Heart right ventricle (tissue), 16 donors: ENCODE data around the gene BARX1. TPM values are rescaled to one million over a fixed set of nuclear protein-coding genes. Genes with fewer than 3 reads are reported as not detected.
A peak's percentile ranks its signal among the peaks of the same experiment; 100 is the strongest.

Source experiments
- ATAC-seq, 8 donors: fragments of 200-7000 bp; cut with Tn5 transposase; one replicate each; pipeline ENCODE4 v1.9.1; 2020; ENCODE audit warnings: mild to moderate bottlenecking in 8 of 8, moderate library complexity in 8 of 8, moderate number of reproducible peaks in 1 of 8
- DNase-seq, 2 donors: peaks; one replicate each; pipeline ENCODE4 v3.0.0-alpha.2; 2020
- H3K27ac ChIP-seq, 10 donors: fragments of 200-600 bp; sonication (generic) in 2 of 10; one replicate each; pipeline versions ENCODE4 v1.5.0 to v1.8.0; 2020 to 2022; ENCODE audit warnings: mild to moderate bottlenecking in 3 of 10
- H3K27me3 ChIP-seq, 7 donors: fragments of 200-600 bp; one replicate each; pipeline ENCODE4 v1.8.0; 2021 to 2022; ENCODE audit warnings: mild to moderate bottlenecking in 2 of 7
- H3K36me3 ChIP-seq, 9 donors: fragments of 200-600 bp; sonication (generic) in 1 of 9; one replicate each; pipeline versions ENCODE4 v1.5.0 to v1.8.0; 2020 to 2022; ENCODE audit warnings: mild to moderate bottlenecking in 2 of 9
- H3K4me1 ChIP-seq, 9 donors: fragments of 200-600 bp; sonication (generic) in 1 of 9; one replicate each; pipeline versions ENCODE4 v1.5.0 to v1.8.0; 2020 to 2022; ENCODE audit warnings: mild to moderate bottlenecking in 4 of 9
- H3K4me3 ChIP-seq, 10 donors: fragments of 200-600 bp; sonication (generic) in 2 of 10; one replicate each; pipeline versions ENCODE4 v1.5.0 to v1.8.0; 2020 to 2022; ENCODE audit warnings: mild to moderate bottlenecking in 7 of 10, moderate library complexity in 2 of 10
- H3K9me3 ChIP-seq, 11 donors: fragments of 200-600 bp in 10 of 11; sonication (generic) in 2 of 11; one replicate each; pipeline versions ENCODE4 v1.5.0 to v1.8.0; 2013 to 2022; ENCODE audit warnings: mild to moderate bottlenecking in 2 of 11, control low read depth in 1 of 11, moderate library complexity in 1 of 11
- WGBS, 2 donors: extraction: QIAGEN DNeasy Blood & Tissue Kit; methylation state at CpG; one replicate each; pipeline ENCODE4 v1.1.7; 2013; ENCODE audit warnings: inconsistent platforms in 1 of 2; 5-methylcytosine and 5-hydroxymethylcytosine counted together
- intact Hi-C, 10 donors: fragments of 100-400 bp; cut with DNase I; formaldehyde crosslinking; loops; one replicate each; pipeline versions ENCODE4 v1.11.1 to v1.14.2; 2022
- polyA plus RNA-seq, 2 donors: library from polyadenylated mRNA; stranded (reverse); fragments of 200-250 nt; gene quantifications; one replicate each; pipeline ENCODE4 v1.2.3, GENCODE V29; 2013
- total RNA-seq, 10 donors: library from RNA; stranded (reverse); fragmentation: NEBNext Ultra II Directional in 3 of 10; extraction: Animal tissue kit (Norgen Biotek cat#: 25700) in 3 of 10; gene quantifications; one replicate each; pipeline versions ENCODE4 v1.2.1 to v1.2.4, GENCODE V29; 2021 to 2023
- TF ChIP-seq, protein P1 (sequence below), 9 donors: fragments of 200-600 bp; sonication (generic) in 2 of 9; IDR thresholded peaks; one replicate each; pipeline versions ENCODE4 v1.5.0 to v1.8.0; 2021 to 2022; ENCODE audit warnings: antibody characterized with exemption in 9 of 9, mild to moderate bottlenecking in 5 of 9, moderate library complexity in 1 of 9
- donor health status: Arrhythmogenic right ventricular cardiomyopathy.
- donor health status: ischemic (EF 13 %, LVEDD 7.1; RV severe dilation, severe dysfunction).
- donor health status: healthy with polysubstance abuse.
- donor health status: DM: no; HTN: yes; CAD: no.
- donor health status: DM: no; HTN: no; CAD: no.
- donor health status: ischemic (EF 25% LVEDD 6.9; RV normal size, moderate dysfunction).
- donor health status: ischemic (EF 25% LVEDD 5.7; RV mildly dilated, moderate dysfunction).
- donor health status: healthy.
- donor health status: DM: yes; HTN: yes; CAD: no.
- donor health status: Ischemic cardiomyopathy.
- donor health status: ischemic (EF 35%, LVEDD 5.7; RV mildly dilated, moderate dysfunction).
- donor health status: nonischemic (EF 11% LVEDD 7.7; RV severe dilation, severe dysfunction).
- donor health status: DM: yes; HTN: yes; CAD: no.
- donor health status: PGD.
- donor health status: ischemic (EF 29% LVEDD 5.4; RV normal size, mild dysfunction).
- donor health status: nonischemic (EF 23%, LVEDD 6.1; RV moderate dilation, normal function).

BARX1 gene
- total and polyA plus RNA-seq, 12 donors = 0.06 to 0.19 TPM; not detected in 10

DNA sequence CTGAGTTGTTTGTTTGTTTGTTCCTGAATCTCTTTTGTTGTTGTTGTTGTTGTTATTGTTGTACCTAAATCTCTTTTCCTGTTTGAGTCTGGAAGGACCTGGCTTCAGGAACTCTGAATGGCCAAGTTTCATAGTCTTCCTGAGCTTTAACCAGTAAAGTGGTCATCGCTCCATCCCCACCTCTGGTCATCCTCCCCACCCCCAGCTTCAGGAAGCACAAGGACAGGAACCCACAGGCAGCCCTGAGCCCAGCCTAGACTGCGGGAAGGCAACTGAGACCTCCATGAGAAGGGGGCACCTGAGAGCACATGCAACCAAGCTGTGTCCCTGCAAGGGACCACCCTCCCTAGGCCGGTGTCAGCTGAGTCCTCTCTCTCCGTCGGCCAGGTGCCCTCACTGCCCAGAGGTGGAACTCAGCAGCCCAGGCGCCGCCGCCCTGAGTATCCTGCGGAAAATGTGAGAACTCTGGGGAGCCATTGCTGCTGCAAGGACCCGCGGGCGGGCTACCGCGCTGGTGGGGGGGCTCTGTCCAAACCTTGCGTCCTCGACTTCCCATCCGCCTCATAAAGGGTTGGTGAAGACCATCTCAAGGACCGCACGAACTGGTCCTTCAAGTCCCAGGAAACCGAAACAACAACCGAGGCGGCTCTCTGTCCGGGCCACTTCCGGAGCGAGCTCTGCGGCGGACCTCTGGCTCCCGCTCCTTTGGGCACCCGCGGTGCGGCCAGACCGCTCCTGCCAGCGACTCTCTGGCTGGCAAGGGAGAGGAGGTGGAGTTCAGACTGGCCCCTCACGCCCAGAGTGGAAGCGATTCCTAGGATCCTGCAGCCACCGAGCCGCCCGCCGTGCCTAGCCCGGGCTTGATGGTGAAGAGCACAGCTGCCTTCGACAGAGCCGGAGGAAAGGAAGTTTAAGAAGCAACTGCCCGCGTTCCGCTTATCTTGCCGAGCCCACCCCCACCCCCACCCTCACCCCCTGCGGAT is 4.2 kb downstream of the BARX1 start:
- DNase-seq = no peak
- H3K4me3 ChIP-seq = peak overlapping the region; percentile 18 to 62 (median 48)
- intact Hi-C loops = no loop called here
- WGBS, 2 donors = 2% methylated on average over 47 of the region's 47 CpGs
- H3K27me3 ChIP-seq = peaks cover 65 to 97% (median 96%) of the 10 kb centered on the region in 7 donors
- no peak overlapping the region for H3K27ac ChIP-seq
- TF ChIP-seq, protein P1, sequence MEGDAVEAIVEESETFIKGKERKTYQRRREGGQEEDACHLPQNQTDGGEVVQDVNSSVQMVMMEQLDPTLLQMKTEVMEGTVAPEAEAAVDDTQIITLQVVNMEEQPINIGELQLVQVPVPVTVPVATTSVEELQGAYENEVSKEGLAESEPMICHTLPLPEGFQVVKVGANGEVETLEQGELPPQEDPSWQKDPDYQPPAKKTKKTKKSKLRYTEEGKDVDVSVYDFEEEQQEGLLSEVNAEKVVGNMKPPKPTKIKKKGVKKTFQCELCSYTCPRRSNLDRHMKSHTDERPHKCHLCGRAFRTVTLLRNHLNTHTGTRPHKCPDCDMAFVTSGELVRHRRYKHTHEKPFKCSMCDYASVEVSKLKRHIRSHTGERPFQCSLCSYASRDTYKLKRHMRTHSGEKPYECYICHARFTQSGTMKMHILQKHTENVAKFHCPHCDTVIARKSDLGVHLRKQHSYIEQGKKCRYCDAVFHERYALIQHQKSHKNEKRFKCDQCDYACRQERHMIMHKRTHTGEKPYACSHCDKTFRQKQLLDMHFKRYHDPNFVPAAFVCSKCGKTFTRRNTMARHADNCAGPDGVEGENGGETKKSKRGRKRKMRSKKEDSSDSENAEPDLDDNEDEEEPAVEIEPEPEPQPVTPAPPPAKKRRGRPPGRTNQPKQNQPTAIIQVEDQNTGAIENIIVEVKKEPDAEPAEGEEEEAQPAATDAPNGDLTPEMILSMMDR (IDR thresholded peaks at IDR 0.05) = no peak
- H3K36me3 ChIP-seq = no peaks in the 10 kb centered on the region
- H3K4me1 ChIP-seq = peaks cover 13 to 66% (median 46%) of the 10 kb centered on the region in 9 donors
- H3K9me3 ChIP-seq = no peaks in the 10 kb centered on the region
- peak in 7 of 8 donors; percentile 28 to 60 (median 40) for ATAC-seq

DNA sequence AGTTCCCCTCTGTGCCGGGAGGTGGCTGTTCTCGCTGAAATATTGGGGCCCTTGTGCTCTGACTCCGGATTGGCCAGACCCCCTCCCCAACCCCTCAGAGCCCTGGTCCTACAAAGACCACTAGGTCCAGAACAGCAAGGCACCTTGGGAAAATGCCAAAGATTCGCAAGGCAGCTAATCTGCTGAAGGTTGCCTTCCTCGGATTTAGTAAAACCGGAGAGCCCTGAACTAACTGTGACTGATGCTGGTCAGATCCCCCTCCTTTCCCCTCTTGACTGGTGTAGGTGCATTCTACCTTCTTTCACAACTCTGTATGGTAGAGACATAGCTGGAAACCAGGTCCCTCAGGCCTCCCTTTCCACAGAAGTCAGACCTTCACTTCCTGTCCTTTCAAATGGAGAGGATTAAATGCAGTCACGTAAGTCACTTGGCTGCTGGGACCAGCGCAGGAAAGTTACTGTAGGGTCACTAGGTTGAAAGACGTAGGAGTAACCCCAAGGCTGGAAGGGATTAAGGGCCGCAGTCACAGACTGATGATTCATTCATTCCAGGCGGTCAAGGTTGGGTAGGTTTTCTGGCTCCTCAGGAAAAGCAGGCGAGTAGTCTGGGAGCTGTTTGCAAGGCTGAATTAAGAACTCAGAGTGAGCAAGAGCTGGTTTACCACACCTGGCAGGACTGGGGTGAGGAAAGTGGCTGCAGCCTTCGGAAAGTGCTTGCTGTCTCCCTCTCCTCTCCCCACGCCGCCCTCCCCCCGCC is 5.3 kb downstream of the BARX1 start:
- DNase-seq (no peak), ATAC-seq (no peak)
- 10 to 15% methylated on average over 14 to 16 of the region's 16 CpGs for WGBS, 2 donors
- H3K36me3 ChIP-seq = no peaks in the 10 kb centered on the region
- TF ChIP-seq, protein P1 (IDR thresholded peaks at IDR 0.05) = no peak
- peaks cover 65 to 100% (median 100%) of the 10 kb centered on the region in 7 donors for H3K27me3 ChIP-seq
- no peak overlapping the region for H3K27ac ChIP-seq
- H3K9me3 ChIP-seq = no peaks in the 10 kb centered on the region
- intact Hi-C loops = loop anchor here in 1 of 10 donors (5.0 kb wide), 1 partner anchor 268 kb away; no protein-coding TSS in a partner anchor
- peaks cover 13 to 66% (median 49%) of the 10 kb centered on the region in 9 donors for H3K4me1 ChIP-seq
- H3K4me3 ChIP-seq = no peak overlapping the region

DNA sequence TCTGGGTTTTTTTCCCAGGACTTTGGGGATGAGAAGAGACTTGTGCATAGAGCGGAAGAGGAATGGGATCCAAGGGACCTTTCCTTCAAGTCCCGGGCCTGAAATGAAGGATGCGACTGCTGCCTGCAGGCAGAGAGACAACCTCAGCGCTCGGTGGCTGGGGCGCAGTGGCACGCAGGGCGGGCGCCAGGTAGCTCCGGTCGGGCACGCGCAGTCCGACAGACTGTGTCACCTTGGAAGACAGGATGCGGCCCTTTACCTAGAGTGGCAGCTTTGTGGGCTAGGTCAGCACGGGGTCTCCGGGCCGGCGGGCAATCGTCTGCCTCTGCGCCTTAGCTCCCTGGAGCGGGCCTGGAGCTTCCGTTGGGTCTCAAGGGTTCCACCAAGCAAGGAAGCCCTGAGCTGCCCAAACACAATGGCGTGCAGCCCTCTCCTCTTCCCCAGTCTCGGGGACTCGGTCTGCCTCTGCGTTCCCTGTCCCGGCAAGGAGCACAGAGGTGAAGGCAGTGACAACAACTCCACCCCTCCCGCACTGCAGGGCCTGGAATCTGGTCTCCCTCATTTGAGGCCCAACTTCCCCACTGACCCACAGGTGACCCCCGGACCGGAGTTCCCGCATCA is 6.0 kb downstream of the BARX1 start:
- 5 to 7% methylated on average over 32 of the region's 32 CpGs for WGBS, 2 donors

More for the DNA sequence above, 6.0 kb downstream of the BARX1 start:
- no peak for DNase-seq
- Histone ChIP-seq H3K27ac (no peak overlapping the region), H3K4me1 (peaks cover 11 to 61% (median 42%) of the 10 kb centered on the region in 9 donors), H3K36me3 (no peaks in the 10 kb centered on the region), H3K4me3 (peak overlapping the region in 1 of 10 donors; percentile 0), H3K9me3 (no peaks in the 10 kb centered on the region), H3K27me3 (peaks cover 60 to 100% (median 100%) of the 10 kb centered on the region in 7 donors)
- intact Hi-C loops = loop anchor here in 1 of 10 donors (5.0 kb wide), 1 partner anchor 267 kb away; no protein-coding TSS in a partner anchor
- ATAC-seq = no peak
- TF ChIP-seq, protein P1 (IDR thresholded peaks at IDR 0.05) = no peak
